GM18505 (cell line): ENCODE data around the gene MPZL2.
A peak's percentile ranks its signal among the peaks of the same experiment; 100 is the strongest.

ENCODE experiments used
- ATAC-seq: cut with Tn5 transposase; IDR thresholded peaks from one replicate; pipeline ENCODE4 v1.9.1; 2021; ENCODE audit not compliant: unreplicated experiment
- POLR2A ChIP-seq: IDR thresholded peaks from 4 replicates; pipeline ENCODE4 v1.6.1; 2011; ENCODE audit warnings: borderline replicate concordance; ENCODE audit not compliant: insufficient read depth, insufficient read length; ENCODE audit errors: extremely low read depth

MPZL2 gene

GRCh38 chr11:118231461-118231860 is 32.6 kb downstream of the MPZL2 start:
- ATAC-seq, result no peak
- TF ChIP-seq POLR2A, result no peak

- TF ChIP-seq POLR2A, result no peak
- ATAC-seq, result no peak
Observed at GRCh38 chr11:118230088-118230487, 34.0 kb downstream of the MPZL2 start.

- ATAC-seq, result no peak
- no peak for TF ChIP-seq POLR2A
Observed at GRCh38 chr11:118229274-118229847, 34.7 kb downstream of the MPZL2 start.

- TF ChIP-seq POLR2A, result no peak
- ATAC-seq, result peak; percentile 60
Observed at GRCh38 chr11:118227865-118228785, 36.0 kb downstream of the MPZL2 start.

GRCh38 chr11:118226781-118227180 is 37.3 kb downstream of the MPZL2 start:
- TF ChIP-seq POLR2A, result no peak
- no peak for ATAC-seq

- TF ChIP-seq POLR2A, result no peak
Observed at GRCh38 chr11:118226296-118226695, 37.8 kb downstream of the MPZL2 start.

GRCh38 chr11:118224511-118225188 is 39.4 kb downstream of the MPZL2 start, which contains the start of gene JAML:
TSS of gene JAML (minus strand) at chr11:118225011. CDS start at chr11:118214866, 10,145 bp downstream.
- no peak for ATAC-seq
- TF ChIP-seq POLR2A, result no peak

More at GRCh38 chr11:118226296-118226695, 37.8 kb downstream of the MPZL2 start:
- no peak for ATAC-seq

GRCh38 chr11:118223992-118224391 is 40.1 kb downstream of the MPZL2 start:
- ATAC-seq, result no peak
- no peak for TF ChIP-seq POLR2A

- TF ChIP-seq POLR2A, result no peak
- ATAC-seq, result no peak
Observed at GRCh38 chr11:118223570-118223969, 40.5 kb downstream of the MPZL2 start.

- TF ChIP-seq POLR2A, result no peak
- ATAC-seq, result no peak
Observed at GRCh38 chr11:118222437-118222836, 41.7 kb downstream of the MPZL2 start.

- TF ChIP-seq POLR2A, result no peak
- no peak for ATAC-seq
Observed at GRCh38 chr11:118221419-118221818, 42.7 kb downstream of the MPZL2 start.

- no peak for TF ChIP-seq POLR2A
- ATAC-seq, result no peak
Observed at GRCh38 chr11:118219732-118220131, 44.4 kb downstream of the MPZL2 start.

GRCh38 chr11:118219244-118219643 is 44.9 kb downstream of the MPZL2 start:
- ATAC-seq, result no peak
- TF ChIP-seq POLR2A, result no peak
